HL-60 (cell line): Measurements from ENCODE around the gene NKAPL.
A peak's percentile ranks its signal among the peaks of the same experiment; 100 is the strongest.

Source experiments
- DNase-seq, 2 experiments: peaks; one replicate each; pipeline ENCODE4 v3.0.0-alpha.2; 2010 to 2020; ENCODE audit warnings: low read depth in 1 of 2, low spot score in 1 of 2
- H3K27ac ChIP-seq: fragments of 250-450 bp; sonication (Bioruptor Pico); replicated peaks from 2 replicates; pipeline ENCODE4 v1.5.1; 2020; ENCODE audit warnings: mild to moderate bottlenecking, moderate library complexity
- H3K27me3 ChIP-seq: fragments of 250-450 bp; sonication (Bioruptor Pico); 2 replicates; pipeline ENCODE4 v1.5.1; 2021; ENCODE audit warnings: mild to moderate bottlenecking, moderate library complexity; ENCODE audit not compliant: insufficient read depth, poor library complexity, severe bottlenecking
- H3K4me3 ChIP-seq: replicated peaks from 2 replicates; pipeline ENCODE4 v1.5.1; 2011; ENCODE audit warnings: mild to moderate bottlenecking, control low read depth, low read length; ENCODE audit not compliant: insufficient read depth
- CTCF ChIP-seq: IDR thresholded peaks from one replicate; pipeline ENCODE4 v1.5.1; 2011; ENCODE audit warnings: low read length, control low read depth, inconsistent platforms; ENCODE audit not compliant: insufficient read depth
- GABPA ChIP-seq: IDR thresholded peaks from 2 replicates; pipeline ENCODE4 v1.6.1; 2012; ENCODE audit warnings: low read depth
- POLR2AphosphoS5 ChIP-seq: IDR thresholded peaks from 2 replicates; pipeline ENCODE4 v1.6.1; 2012; ENCODE audit warnings: low read depth
- REST ChIP-seq: IDR thresholded peaks from 2 replicates; pipeline ENCODE4 v1.6.1; 2012; ENCODE audit warnings: low read depth; ENCODE audit not compliant: insufficient replicate concordance
- SPI1 ChIP-seq: IDR thresholded peaks from 2 replicates; pipeline ENCODE4 v1.6.1; 2012; ENCODE audit warnings: low read depth, mild to moderate bottlenecking, borderline replicate concordance

The NKAPL gene

DNA sequence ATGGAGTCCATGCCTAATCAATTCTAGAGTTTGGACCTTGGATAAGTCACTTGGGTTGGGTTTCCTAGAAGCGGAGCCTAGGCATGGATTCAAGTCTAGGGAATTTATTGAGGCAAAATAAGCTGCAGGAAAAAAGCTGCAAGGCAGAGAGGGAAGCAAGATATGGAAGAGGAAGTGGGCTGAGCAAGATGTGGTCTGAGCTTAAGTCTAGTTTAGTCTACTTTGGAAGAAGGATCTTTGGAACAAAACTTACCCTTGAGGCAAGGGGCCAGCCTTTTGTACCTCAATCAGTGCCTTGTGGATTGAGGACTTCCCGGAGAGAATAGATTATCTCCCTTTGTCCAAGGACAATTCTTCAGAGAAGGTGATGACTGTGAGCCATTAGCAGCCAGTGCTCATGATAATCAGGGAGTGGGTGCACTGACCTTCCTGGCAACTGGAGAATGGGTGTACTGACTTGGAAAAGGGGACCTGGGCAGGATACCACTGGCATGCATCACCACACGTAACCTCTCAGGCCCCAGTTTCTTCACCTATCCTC lies 23.1 kb upstream of the NKAPL start:
- Histone ChIP-seq H3K27me3 (no peaks in the 10 kb centered on the region), H3K27ac (no peak overlapping the region), H3K4me3 (no peak overlapping the region)
- DNase-seq: peak in 1 of 2 experiments; percentile 40
- peak; percentile 92 for TF ChIP-seq SPI1
- TF ChIP-seq CTCF: no peak
- TF ChIP-seq POLR2AphosphoS5: no peak
- no peak for TF ChIP-seq REST
- no peak for TF ChIP-seq GABPA

- DNase-seq: no peak
Observed at GRCh38 chr6:28239636-28240035, 19.5 kb upstream of the NKAPL start.

More at GRCh38 chr6:28239636-28240035, 19.5 kb upstream of the NKAPL start:
- H3K27me3 ChIP-seq: no peaks in the 10 kb centered on the region
- H3K4me3 ChIP-seq: no peak overlapping the region
- no peak for TF ChIP-seq POLR2AphosphoS5
- no peak for TF ChIP-seq REST
- TF ChIP-seq CTCF: no peak
- no peak for TF ChIP-seq SPI1
- TF ChIP-seq GABPA: no peak
- no peak overlapping the region for H3K27ac ChIP-seq
